A172 (cell line): ENCODE results near the gene MCMBP. TPM values are rescaled to one million over a fixed set of nuclear protein-coding genes. Genes with fewer than 3 reads are reported as not detected.
"Not testable (repeated sequence)": the region's sequence is repeated elsewhere in the genome, so short reads cannot be mapped to it uniquely, and the experiment has no call there.

ENCODE experiments used
- DNase-seq: peaks from one replicate; pipeline ENCODE4 v3.0.0-alpha.2; 2015; ENCODE audit warnings: low spot score
- total RNA-seq: library from RNA; depleted of rRNA; stranded (reverse); fragments of >200 nt; shearing (Covaris generic); gene quantifications from 2 replicates; pipeline ENCODE4 v1.2.3, GENCODE V29; 2014

The MCMBP gene
- total RNA-seq, 1 experiment from 2014 or later: 125 TPM

DNA sequence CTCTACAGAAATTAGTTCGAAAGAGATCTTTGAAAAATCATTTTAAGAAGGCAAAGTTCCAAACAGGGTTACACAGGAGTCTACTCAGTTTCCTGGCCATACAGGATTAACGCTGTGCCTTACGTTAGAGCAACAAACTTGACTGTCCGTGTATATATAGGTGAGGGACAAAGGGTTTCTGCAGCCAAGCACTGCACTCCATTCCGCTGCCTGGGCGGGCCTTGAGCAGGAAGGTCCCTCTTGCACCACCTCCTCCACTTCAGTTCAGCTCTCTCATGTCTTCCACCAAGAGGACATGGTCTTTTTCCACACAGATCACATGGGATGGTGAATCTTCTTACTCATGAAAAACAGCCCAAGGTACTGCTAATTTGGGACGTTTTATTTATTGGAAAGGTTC lies 43.2 kb downstream of the MCMBP start:
- no peak for DNase-seq

DNA sequence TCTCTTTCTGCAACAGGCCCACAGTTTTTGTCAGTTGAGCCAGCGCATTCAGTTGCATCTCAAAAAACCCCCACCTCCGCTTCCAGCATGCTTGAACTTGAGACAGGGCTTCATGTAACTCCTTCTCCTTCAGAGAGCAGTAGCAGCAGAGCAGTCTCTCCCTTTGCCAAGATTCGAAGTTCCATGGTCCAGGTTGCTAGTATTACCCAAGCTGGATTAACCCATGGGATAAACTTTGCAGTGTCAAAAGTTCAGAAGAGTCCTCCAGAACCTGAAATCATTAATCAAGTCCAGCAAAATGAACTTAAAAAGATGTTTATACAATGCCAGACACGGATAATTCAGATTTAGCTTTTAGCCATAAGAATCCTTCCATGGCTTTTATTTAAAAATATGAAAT lies 45.2 kb downstream of the MCMBP start:
- no peak for DNase-seq

DNA sequence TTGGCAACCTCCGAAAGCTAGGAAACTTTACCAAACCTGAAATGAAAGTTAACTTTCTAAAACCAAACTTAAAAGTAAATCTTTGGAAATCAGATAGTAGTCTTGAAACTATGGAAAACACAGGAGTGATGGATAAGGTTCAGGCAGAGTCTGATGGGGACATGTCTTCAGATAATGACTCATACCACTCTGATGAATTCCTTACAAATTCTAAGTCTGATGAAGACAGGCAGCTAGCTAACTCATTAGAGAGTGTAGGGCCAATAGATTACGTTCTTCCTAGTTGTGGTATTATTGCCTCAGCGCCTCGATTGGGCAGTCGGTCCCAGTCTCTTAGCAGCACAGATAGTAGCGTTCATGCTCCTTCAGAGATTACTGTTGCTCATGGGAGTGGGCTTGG lies 45.9 kb downstream of the MCMBP start:
- DNase-seq: no peak

DNA sequence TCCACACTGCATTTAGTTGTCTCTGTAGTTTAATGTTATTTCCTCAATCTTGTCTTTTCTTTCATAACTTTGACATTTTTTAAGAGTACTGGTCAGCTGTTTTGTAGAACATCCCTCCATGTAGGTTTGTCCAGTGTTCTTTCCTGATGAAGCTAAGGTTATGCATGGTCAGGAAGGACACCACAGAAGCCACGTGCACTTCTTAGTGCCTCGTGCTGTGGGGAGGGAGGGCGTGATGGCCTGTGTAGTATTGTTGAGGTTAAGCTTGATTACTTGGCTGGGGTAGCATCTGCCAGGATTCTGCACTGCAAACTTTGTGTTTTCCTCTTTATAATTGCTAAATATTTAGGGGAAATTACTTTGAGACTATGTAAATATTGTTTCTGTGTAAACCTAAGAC lies 48.3 kb downstream of the MCMBP start:
- no peak for DNase-seq

DNA sequence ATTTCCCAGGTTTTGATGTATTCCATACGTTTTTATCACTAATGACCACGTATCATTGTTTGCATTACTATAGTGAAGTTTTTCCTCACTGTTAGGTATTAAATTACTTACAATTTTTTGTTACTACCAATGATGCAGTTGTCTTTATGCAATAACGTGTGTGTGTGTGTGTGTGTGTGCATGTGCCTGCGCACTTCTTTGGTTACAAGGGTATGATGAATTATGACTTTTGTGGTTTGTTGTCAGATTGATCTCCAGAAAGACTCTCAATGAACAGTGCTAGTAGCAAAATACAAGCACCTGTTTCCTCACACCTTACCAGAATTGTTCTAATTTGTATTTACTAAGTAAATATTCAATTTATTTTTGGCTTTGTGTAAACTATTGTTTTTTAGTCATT lies 51.5 kb downstream of the MCMBP start:
- DNase-seq: no peak

DNA sequence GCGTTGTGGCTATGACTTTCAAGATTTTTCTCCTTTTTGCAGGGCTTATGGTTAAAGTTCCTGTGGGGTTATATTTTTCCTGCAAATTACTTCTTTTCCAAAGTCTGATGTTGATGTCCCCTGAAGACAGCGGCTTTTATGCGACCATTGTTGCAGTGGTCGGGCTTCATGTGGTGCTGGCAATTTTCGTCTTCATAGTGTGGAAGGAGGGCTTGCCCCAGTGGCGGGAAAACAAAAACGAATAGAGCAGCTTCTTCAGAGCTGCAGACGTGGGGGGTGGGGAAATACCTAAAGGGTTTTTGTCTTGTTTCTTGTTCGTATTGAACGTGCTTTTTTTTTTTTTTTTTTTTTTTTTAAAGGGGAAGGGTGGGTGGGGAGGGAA lies 53.8 kb downstream of the MCMBP start:
- no peak for DNase-seq

DNA sequence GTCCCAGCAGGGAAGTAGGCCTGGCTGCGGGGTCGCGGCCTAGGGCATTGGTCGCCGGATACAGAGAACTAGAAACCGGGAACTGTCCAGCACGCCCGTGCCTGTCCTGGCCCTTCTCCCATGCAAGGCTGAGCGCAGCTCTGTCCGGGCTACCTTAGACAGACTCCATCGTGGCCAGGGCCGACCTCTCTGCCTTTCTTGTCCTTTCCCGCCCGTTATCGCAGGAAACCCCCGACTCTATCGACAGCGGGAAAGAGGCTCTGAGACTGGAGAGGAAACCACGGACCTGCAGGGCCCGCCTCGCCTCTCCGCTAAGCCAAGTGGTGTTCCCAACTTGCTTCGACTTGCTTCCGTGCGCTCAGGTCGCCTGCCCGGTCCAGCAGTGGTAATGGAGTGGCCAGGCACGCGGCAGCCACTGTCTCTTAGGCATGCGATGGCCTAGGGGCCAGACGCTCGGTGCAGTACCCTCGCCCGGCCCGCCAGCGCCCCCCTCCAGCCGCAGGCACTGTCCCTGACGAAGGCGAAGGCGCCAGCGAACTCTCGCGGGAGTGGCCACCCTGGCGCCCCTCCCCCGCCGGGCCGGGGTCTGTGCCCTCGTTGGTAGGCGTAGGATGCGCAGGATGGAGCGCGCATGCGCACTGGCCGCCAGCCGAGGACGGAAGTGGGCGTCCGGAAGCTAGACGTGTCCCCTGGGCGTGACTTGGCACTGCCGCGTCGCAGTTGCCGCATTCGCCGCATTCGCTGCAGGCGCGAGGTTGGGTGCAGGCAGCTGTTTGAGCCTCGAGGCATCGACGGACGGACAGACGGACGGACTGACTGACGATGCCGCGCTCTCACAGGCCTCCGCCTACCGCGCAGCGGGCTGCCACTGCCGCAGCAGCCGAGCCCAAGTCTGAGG lies 54.4 kb downstream of the MCMBP start:
- no peak for DNase-seq

DNA sequence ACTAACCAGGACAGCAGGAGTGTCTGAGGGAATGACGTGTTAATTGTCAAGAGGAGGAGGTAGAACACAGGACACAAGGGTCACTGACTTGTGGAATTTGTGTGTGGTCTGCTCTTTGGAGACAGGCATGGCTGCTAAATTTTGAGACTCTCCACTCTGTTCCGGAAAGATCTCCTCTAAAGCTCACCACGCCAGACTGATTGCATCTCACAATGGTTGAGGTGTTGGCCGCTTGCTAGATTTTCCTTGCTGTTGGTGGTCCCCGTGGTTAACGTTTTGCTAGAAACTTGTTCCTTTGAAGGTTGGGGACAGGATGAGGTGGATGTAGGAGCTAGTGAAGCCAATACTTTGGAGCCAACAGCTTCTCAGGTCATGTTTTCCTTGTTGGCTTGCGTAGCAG lies 57.0 kb downstream of the MCMBP start:
- no peak for DNase-seq

DNA sequence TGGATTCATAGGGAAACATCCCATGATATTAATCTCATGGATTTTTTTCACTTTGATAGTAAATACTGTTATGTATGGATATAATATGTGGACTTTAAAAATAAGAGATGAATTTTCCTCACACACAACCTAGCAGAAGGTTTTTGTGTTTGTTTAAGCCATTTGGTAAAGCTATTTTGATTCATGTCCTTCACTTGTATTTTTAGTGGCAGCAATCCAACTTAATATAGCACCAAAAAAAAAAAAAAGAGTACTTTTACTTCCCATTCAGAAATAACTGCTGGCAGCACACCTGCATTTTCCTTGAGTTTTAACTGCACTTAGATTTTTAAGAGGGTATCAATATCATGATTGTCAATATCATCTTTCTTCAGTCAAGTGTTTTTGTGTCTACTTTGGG lies 60.0 kb downstream of the MCMBP start:
- no peak for DNase-seq

DNA sequence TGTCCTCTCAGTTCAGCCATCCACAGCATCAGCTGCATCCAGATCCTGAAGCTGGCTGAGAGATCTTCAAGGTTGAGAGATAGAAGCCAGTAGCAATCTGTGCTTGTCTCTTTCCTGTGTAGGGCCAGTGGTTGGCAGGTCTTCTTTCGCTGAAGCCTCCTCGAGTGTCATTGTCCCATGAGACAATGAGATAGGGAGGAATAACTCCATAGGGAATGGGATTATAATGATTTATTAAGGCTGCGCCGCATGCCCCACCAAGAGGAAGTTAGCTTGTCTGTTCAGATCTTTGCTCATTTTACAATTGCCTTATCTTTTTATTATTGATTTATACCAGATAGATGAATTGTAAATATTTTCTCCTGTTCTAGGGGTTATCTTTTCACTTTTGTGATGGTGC lies 61.5 kb downstream of the MCMBP start:
- no peak for DNase-seq

DNA sequence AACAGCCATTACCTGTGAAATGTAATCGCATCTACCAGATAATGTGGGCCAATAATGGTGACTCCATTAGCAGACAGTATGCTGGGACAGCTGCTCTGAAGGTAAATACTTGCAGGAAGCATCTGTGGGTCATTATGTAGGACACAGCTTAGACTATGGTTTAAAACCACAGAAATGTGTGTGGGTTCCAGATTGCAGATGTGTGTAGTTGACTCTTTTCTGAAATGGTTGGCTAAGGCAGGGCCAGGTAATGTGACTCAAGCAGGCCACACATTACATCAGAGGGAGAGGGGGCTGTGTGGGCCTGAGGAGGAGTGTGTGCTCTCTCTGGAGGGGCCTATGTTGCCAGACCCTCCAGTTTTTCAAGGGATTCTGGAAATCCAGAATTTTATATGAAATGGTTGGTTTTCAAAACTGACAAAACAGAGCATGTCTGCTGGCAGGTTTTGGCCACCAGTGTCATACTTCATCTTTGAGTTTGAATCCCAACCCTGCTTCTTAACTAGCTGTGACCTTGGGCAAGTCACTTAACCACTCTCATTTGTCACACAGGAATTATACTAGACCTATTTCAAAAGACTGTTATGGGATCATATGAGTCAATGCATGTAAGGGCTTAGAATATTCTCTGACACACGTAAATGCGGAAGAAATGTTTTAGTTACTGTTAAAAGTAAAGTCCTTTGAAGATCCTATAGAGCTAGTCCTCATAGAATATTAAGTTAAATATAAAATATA lies 64.5 kb downstream of the MCMBP start:
- peak; percentile 34 for DNase-seq

DNA sequence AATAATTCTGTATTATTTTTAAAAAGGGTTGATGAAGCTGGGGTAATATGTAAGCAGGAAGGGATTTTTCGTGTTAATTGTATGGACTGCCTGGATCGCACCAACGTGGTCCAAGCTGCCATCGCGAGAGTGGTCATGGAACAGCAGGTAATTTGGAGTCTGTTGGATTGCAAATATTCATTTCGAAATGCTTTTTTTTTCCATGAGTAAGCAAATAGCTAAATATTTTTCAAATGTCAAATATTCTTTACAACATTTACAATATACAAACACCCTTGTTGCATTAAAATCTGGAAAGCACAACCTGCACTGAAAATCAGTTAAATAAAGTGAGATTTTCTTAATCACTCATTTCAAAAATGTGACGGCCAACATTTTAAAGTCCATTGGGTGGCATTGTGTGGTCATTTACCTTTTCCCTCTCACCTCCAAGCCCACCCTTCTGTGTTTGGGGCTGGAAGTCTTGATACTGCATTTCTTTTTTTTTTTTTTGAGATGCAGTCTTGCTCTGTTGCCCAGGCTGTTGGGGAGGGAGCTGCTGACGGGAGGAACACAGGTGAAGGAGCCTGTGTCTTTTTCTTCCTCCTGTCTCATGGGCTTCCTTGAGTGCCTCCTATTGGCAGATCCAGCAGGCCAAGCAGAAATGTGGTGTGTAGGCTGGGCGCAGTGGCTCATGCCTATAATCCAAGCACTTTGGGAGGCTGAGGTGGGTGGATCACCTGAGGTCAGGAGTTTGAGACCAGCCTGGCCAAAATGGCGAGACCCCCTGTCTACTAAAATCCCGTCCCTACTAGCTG lies 66.1 kb downstream of the MCMBP start:
- DNase-seq: no peak

DNA sequence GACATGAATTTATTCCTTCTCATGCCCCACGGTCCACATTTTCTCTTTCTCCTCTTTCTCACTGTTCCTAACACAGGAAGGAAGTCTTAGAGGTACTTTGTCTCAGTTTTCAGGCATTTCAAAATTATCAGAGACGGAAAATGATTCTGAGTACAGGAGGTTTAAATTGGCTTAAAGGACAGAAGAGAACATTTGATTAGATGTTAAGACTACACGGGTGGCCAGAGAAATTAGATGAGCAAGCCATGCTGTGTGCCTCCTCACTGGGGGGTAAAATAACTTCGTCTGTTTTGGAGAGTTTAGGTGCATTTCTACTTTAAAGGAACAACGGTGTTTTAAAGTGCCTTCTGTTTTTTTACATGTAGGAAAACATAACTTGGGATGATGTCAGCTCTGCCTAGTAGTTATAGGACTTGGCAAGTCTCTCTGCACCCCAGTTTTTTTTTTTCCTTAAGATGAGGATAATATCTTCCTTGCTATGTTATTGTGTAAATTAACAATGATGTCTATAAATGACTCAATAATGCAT lies 66.9 kb downstream of the MCMBP start:
- no peak for DNase-seq

DNA sequence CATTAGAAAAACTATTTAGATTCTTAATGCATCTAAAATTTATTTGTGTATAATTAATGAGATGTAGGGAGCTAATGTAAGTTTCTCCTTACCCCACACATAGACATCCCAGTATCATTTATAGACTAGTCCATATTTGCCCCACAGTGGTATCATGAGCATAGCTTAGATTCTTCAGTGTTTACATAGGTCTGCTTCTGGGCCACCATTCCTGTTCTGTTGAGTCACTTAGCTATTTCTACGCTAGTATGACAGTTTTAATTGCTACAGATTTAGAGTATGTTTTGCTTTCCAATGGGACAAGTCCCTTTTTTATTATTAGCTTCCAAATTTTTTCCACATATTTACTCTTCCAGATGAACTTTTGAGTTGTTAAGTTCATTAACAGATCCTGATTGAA lies 69.4 kb downstream of the MCMBP start:
- peak; percentile 51 for DNase-seq

DNA sequence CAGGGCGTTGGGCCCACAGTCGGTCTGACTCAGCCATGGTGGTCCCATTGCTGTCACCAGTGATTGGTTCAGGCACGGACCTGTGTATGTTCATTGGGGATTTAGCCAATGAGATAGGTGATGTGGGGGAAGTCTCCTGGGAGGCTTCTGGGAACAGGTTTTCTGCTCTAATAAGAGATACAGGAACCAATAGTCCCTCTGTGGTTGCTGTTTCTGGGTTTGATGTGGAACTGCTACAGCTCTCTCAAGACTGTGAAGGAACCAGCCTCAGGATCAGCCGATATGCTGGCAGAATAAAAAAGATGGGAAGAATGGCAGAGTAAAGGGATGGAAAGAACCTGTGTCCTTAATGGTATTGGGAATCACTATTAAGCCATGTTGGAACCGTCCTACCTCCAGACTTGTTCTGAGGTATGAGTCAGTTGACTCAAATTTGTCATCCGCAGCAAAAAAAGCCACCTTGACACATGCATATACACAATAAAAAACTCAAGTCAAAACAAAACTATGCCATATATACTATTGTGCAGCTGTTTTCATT lies 70.6 kb downstream of the MCMBP start:
- no peak for DNase-seq

DNA sequence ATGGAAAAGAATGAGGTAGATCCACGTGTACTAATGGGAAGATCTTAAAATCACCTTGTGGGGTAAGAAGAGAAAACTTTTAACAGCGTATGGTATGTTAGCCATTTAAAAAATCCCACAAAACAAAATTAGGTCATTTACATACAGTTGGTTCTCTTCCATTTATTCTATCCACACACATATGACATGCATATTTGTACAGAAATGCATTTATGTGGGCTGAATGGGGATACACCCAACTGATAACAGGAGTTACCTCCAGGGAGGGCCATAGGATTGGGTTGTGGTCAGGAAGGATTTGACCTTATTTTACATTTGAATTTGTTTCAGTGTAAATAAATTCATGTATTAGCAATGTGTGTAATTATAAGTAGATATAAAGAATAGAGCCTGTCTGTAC lies 71.5 kb downstream of the MCMBP start:
- DNase-seq: no peak

DNA sequence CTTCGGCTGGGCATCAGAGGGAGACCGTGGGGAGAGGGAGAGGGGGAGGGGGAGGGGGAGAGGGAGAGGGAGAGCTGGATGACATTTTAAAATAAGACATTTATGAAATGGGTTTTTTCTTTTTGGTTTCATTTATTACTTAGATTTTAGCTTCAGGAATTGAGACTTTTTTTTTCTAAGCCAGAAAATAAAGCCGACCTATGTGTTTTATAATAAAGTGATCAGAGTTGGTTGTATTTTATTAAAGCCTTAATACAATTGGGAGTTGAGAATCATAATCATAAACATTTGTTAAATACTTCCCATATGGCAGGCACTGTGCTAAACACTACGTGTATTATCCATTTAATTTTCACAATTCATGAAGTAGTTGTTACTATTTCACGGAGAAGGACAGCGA lies 76.6 kb downstream of the MCMBP start:
- DNase-seq: no peak

DNA sequence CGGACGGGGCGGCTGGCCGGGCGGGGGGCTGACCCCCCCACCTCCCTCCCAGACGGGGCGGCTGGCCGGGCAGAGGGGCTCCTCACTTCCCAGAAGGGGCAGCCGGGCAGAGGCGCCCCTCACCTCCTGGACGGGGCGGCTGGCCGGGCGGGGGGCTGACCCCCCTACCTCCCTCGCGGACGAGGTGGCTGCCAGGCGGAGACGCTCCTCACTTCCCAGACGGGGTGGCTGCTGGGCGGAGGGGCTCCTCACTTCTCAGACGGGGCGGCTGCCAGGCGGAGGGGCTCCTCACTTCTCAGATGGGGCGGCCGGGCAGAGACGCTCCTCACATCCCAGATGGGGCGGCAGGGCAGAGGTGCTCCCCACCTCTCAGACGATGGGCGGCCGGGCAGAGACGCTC lies 77.5 kb downstream of the MCMBP start:
- not testable (repeated sequence) for DNase-seq

DNA sequence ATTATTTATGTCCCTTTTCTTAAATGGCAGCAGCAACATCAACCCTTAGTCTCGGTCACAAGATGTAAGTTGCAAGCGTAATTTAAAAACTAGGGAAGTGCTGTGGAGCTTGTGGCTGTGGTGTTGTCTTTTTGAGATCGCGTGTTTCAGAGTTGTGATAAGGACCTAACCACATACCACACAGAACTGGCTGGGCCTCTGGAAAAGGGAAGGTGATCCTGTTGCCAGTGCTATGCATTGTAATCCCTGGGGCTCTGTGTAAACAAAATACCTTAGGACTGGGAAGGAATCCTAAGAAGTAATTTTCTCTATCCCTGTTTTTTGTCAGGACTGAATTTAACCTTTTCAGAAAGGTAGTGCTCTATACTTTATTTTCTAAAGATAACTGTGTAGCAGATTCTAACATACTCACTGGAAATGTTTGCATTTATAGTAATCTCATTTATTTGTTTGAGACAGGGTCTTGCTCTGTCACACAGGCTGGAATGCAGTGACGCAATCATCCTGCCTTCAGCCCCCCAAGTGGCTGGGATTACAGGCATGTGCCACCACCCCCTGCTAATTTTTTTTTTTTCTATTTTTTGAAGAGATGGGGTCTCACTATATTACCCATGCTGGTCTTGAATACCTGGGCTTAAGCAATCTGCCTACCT lies 86.4 kb downstream of the MCMBP start:
- peak; percentile 63 for DNase-seq

DNA sequence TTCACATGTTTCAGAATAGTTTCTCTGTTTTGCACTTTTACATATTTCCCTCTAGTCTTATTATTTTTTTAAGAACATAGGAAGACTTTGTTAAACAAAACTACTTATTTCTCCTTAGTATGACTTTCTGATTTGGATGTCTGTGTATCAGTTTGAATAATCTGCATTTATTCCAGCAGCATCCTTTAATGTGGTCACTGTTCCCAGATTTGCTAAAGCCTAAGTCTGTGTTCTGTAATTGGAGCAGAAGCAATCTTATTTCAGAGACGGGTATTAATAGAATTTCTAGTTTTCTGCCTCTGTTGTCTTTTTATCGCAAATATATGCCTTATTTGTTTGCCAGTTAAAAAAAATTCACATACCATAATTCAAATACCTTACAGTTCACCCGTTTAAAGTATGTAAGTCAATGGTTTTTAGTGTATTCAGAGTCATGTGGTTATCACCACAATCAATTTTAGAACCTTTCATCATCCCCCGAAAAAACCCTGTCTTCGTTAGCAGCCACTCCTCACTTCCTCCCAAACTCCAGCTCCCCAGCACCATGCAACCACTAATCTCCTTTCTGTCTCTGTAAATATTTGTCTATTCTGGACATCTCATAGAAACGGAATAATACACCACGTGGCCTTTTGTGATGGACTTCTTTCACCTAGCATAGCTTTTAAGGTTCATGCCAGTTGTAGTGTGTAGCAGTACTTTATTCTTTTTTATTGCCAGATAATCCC lies 88.1 kb downstream of the MCMBP start:
- no peak for DNase-seq

DNA sequence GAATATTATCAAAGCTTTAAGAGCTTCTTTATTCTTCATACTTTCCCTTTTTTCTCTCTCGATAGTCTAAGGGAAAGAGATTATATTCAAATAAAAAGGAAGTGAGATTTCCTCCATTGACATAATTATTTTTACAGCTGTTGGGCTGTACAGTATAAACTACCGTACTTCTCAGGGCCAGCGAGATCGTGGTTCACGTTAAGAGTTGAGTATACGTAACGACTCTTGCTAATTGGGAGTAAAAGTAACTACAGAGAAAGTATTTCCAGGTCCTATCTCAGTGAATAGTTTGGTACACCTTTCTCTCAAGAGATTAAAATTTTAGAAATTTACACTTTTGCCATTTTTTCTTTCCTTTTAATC lies 89.0 kb downstream of the MCMBP start:
- DNase-seq: no peak
